ENCODE data around the gene TIGD3. TPM values are rescaled to one million over a fixed set of nuclear protein-coding genes. Genes with fewer than 3 reads are reported as not detected.

Gene TIGD3
- total RNA-seq (2014; rRNA removed) (1.3 and 1.6 TPM in 2 replicates), Bru-seq, nascent RNA (percentile 19 among the genes with signal in this experiment), BruChase-seq, experiment 1, labeled RNA remaining after a 6-hour chase (percentile 56 among the genes with signal in this experiment), BruChase-seq, experiment 2, labeled RNA remaining after a 2-hour chase (percentile 34 among the genes with signal in this experiment)
- long read RNA-seq, partial matches to known transcripts = 1 of 5 reads
- long read RNA-seq, other reads (novel, unspliced or antisense) = 0 of 5 reads

- peaks cover 25% of the 10 kb centered on the region for H3K36me3 ChIP-seq (ENCODE audit: low read depth, low read length)
- ATAC-seq = peak; percentile 97
- peak within 1 kb of the TSS; percentile 36; the same call in 1 of the 2 replicates for H3K9ac ChIP-seq (ENCODE audit: low read length)
- H3K27ac ChIP-seq (ENCODE audit: low read length) = no peak within 1 kb of the TSS
- H3K4me3 ChIP-seq (ENCODE audit: low read length) = peak within 1 kb of the TSS; percentile 72
- ChIA-PET POLR2A (ENCODE audit: unreplicated experiment) (interaction anchor here (1.4 kb wide), 1 partner anchor 21 kb away, joined by 5 read pairs; no protein-coding TSS in a partner anchor), CTCF (interaction anchor here (0.6 to 1.9 kb wide), 4 partner anchors 21 to 79 kb away, joined by 3 to 28 read pairs (median 4); partner anchors contain the start of gene DPF2)
- H3K9me2 ChIP-seq (replicated peaks; ENCODE audit: low read length) = no peaks in the 10 kb centered on the region
- no TSS peak for BruUV-seq (replicated peaks)
- H3K4me1 ChIP-seq (ENCODE audit: insufficient read depth, low read length) = peaks cover 7% of the 10 kb centered on the region
- peak within 1 kb of the TSS; percentile 80 for H2AFZ ChIP-seq (ENCODE audit: low read length)
- no peaks in the 10 kb centered on the region for H3K9me3 ChIP-seq (ENCODE audit: low read length)
- no peaks in the 10 kb centered on the region for H3K79me2 ChIP-seq (ENCODE audit: low read length)
- no peak for TF ChIP-seq EZH2 (IDR thresholded peaks at IDR 0.05; ENCODE audit: low read length, unreplicated experiment)
- TF ChIP-seq, protein P1, sequence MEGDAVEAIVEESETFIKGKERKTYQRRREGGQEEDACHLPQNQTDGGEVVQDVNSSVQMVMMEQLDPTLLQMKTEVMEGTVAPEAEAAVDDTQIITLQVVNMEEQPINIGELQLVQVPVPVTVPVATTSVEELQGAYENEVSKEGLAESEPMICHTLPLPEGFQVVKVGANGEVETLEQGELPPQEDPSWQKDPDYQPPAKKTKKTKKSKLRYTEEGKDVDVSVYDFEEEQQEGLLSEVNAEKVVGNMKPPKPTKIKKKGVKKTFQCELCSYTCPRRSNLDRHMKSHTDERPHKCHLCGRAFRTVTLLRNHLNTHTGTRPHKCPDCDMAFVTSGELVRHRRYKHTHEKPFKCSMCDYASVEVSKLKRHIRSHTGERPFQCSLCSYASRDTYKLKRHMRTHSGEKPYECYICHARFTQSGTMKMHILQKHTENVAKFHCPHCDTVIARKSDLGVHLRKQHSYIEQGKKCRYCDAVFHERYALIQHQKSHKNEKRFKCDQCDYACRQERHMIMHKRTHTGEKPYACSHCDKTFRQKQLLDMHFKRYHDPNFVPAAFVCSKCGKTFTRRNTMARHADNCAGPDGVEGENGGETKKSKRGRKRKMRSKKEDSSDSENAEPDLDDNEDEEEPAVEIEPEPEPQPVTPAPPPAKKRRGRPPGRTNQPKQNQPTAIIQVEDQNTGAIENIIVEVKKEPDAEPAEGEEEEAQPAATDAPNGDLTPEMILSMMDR (conservative IDR thresholded peaks at IDR 0.05; ENCODE audit: low read depth, low read length) = no peak
- no peak for TF ChIP-seq EZH2phosphoT487 (IDR thresholded peaks at IDR 0.05; ENCODE audit: borderline replicate concordance, low read length)
- DNase-seq = peak; percentile 98
- intact Hi-C loops (cut with micrococcal nuclease) = no loop called here
- H3F3A ChIP-seq (ENCODE audit: low read length, unreplicated experiment) = peaks cover 14% of the 10 kb centered on the region
- peak within 1 kb of the TSS; percentile 91 for H3K4me2 ChIP-seq (ENCODE audit: low read length)
- no peaks in the 10 kb centered on the region for H3K27me3 ChIP-seq (ENCODE audit: low read length)
- no peaks in the 10 kb centered on the region for H4K20me1 ChIP-seq (ENCODE audit: low read length)
These were observed at the start of gene TIGD3 for GRCh38 chr11:65354265-65355012. TSS of gene TIGD3 (plus strand) at chr11:65354751. CDS start at chr11:65355809, 1,058 bp downstream.

DNA sequence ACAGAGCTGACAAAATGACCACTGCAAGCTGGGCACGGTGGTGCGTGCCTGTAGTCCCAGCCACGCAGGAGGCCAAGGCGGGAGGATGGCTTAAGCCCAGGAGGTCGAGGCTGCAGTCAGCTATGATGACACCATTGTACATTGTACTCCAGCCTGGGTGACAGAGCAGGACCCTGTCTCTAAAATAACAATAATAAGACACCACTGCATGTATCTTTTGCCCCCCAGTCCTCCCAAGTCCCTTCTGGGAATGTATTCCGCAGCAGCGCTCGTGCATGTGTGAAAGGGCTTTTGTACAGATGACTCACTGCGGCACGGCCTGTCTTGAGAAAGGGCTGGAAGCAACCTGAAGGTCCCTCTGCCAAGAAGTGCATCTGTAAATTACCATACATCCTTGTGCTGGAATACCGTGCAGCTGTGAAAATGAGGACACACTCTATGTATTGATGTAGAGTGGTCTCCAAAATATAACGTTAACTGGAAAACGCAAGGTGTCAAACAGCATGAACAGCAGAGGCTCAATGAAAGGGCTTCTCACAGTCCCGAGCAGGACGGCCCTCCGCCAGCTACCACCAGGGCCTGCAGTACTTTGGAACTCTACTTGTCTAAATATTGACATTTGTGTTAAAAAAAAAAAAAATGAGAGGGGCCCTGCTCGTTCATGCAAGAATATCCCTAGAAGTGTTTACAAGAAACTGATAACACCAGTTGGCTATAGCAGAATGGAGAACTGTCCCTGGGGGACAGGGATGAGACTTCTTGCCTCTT, 48.9 kb upstream of the TIGD3 start:
- BruUV-seq (replicated peaks) = no TSS peak
- Histone ChIP-seq H3K79me2 (ENCODE audit: low read length) (no peaks in the 10 kb centered on the region), H2AFZ (ENCODE audit: low read length) (no peak overlapping the region), H3K27me3 (ENCODE audit: low read length) (no peaks in the 10 kb centered on the region), H3K36me3 (ENCODE audit: low read depth, low read length) (no peaks in the 10 kb centered on the region), H3K4me1 (ENCODE audit: insufficient read depth, low read length) (peaks cover 10% of the 10 kb centered on the region), H3K9me3 (ENCODE audit: low read length) (no peaks in the 10 kb centered on the region), H3K9ac (ENCODE audit: low read length) (no peak overlapping the region), H3K9me2 (replicated peaks; ENCODE audit: low read length) (no peaks in the 10 kb centered on the region), H3K4me2 (ENCODE audit: low read length) (no peak overlapping the region), H3F3A (ENCODE audit: low read length, unreplicated experiment) (no peaks in the 10 kb centered on the region), H3K4me3 (ENCODE audit: low read length) (no peak overlapping the region), H4K20me1 (ENCODE audit: low read length) (no peaks in the 10 kb centered on the region), H3K27ac (ENCODE audit: low read length) (no peak overlapping the region)
- no peak for DNase-seq
- CTCF ChIA-PET = no interaction called here
- ATAC-seq = no peak
- no peak for TF ChIP-seq EZH2 (IDR thresholded peaks at IDR 0.05; ENCODE audit: low read length, unreplicated experiment)
- no peak for TF ChIP-seq EZH2phosphoT487 (IDR thresholded peaks at IDR 0.05; ENCODE audit: borderline replicate concordance, low read length)
- TF ChIP-seq, protein P1 (conservative IDR thresholded peaks at IDR 0.05; ENCODE audit: low read depth, low read length) = no peak
- intact Hi-C loops (cut with micrococcal nuclease) = no loop called here
- POLR2A ChIA-PET (ENCODE audit: unreplicated experiment) = no interaction called here
